WI38 (cell line): Measurements from ENCODE around the gene OR6S1.

Source experiments
- H3K4me3 ChIP-seq: 2 replicates; pipeline ENCODE4 v1.5.1; 2011; ENCODE audit warnings: low read depth, mild to moderate bottlenecking, control low read depth, low read length
- CTCF ChIP-seq: IDR thresholded peaks from 2 replicates; pipeline ENCODE4 v1.5.1; 2012; ENCODE audit warnings: low read depth, mild to moderate bottlenecking, control low read depth, low read length

OR6S1 gene

GRCh38 chr14:20683891-20684661 lies 42.6 kb upstream of the OR6S1 start, which contains the start of gene RNASE4:
TSS of gene RNASE4 (plus strand) at chr14:20684560. CDS start at chr14:20699372, 14,812 bp downstream.
- peak within 1 kb of the TSS; percentile 82 for H3K4me3 ChIP-seq
- TF ChIP-seq CTCF = no peak

- no peak for TF ChIP-seq CTCF
- H3K4me3 ChIP-seq = peak overlapping the region; percentile 82
Observed at GRCh38 chr14:20683125-20683890, 41.8 kb upstream of the OR6S1 start.

- H3K4me3 ChIP-seq = peak overlapping the region; percentile 82
- no peak for TF ChIP-seq CTCF
Observed at GRCh38 chr14:20682435-20683124, 41.1 kb upstream of the OR6S1 start.

- peak overlapping the region; percentile 82 for H3K4me3 ChIP-seq
- TF ChIP-seq CTCF = no peak
Observed at GRCh38 chr14:20682127-20682434, 40.6 kb upstream of the OR6S1 start.

- peak overlapping the region; percentile 82 for H3K4me3 ChIP-seq
Observed at GRCh38 chr14:20681348-20682126, 40.0 kb upstream of the OR6S1 start.

GRCh38 chr14:20680843-20681347 lies 39.4 kb upstream of the OR6S1 start:
- no peak for TF ChIP-seq CTCF
- peak overlapping the region; percentile 82 for H3K4me3 ChIP-seq

More at GRCh38 chr14:20681348-20682126, 40.0 kb upstream of the OR6S1 start:
- no peak for TF ChIP-seq CTCF
